Measurements from ENCODE around the gene MFAP5.
"Not testable (repeated sequence)": the region's sequence is repeated elsewhere in the genome, so short reads cannot be mapped to it uniquely, and the experiment has no call there.

MFAP5 gene

DNA sequence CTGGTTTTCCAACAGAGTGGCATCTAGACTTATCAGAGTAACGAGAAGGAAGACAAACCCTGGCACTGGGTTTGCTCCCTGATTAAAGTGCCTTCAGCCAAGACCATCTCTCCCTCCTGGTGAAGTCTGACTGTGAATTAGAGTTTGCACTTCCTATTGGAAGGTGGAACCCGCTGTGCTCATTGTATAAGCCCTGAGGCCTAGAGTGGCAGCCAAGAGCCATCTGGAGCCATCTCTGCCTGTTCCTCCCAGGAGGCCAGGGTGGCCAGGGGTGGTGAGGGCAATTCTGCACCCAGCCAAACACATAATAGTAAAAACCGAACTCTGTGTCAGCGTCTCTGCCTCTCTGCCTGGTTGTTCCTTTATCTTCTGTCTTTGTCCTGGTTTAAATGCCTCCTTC is 25.0 kb downstream of the MFAP5 start:
- no peak for DNase-seq (ENCODE audit: insufficient read length, low spot score)
- no peak for TF ChIP-seq TAF1 (IDR thresholded peaks at IDR 0.05; ENCODE audit: low read depth, low read length)
- TF ChIP-seq POU2F2 (IDR thresholded peaks at IDR 0.05; ENCODE audit: low read depth, low read length) = no peak
- no peak for TF ChIP-seq POLR2A (IDR thresholded peaks at IDR 0.05; ENCODE audit: low read depth, low read length)
- TF ChIP-seq SPI1 (IDR thresholded peaks at IDR 0.05; ENCODE audit: low read depth, low read length) = no peak
- FAIRE-seq = peak; percentile 75

- FAIRE-seq (no peak), DNase-seq (ENCODE audit: insufficient read length, low spot score) (no peak)
- TF ChIP-seq POLR2AphosphoS5 (IDR thresholded peaks at IDR 0.05; ENCODE audit: low read depth, low read length) (no peak), PAX5 (IDR thresholded peaks at IDR 0.05; ENCODE audit: insufficient read depth, low read length, severe bottlenecking) (no peak), SPI1 (IDR thresholded peaks at IDR 0.05; ENCODE audit: low read depth, low read length) (no peak), POLR2A (IDR thresholded peaks at IDR 0.05; ENCODE audit: low read depth, low read length) (no peak), TAF1 (IDR thresholded peaks at IDR 0.05; ENCODE audit: low read depth, low read length) (no peak), POU2F2 (IDR thresholded peaks at IDR 0.05; ENCODE audit: low read depth, low read length) (no peak)
These were observed 25.4 kb downstream of the MFAP5 start for GRCh38 chr12:8637244-8637643.

DNA sequence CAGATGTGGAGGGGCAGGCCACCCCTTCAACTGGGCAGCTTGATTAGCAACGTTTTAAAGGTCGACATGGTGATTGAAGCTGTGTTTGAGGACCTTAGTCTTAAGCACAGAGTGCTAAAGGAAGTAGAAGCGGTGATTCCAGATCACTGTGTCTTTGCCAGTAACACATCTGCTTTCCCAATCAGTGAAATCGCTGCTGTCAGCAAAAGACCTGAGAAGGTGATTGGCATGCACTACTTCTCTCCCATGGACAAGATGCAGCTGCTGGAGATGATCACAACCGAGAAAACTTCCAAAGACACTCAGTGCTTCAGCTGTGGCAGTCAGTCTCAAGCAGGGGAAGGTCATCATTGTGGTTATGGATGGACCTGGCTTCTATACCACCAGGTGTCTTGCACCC is 26.0 kb downstream of the MFAP5 start:
- TF ChIP-seq SPI1 (IDR thresholded peaks at IDR 0.05; ENCODE audit: low read depth, low read length) (no peak), POLR2A (IDR thresholded peaks at IDR 0.05; ENCODE audit: low read depth, low read length) (no peak), PAX5 (IDR thresholded peaks at IDR 0.05; ENCODE audit: insufficient read depth, low read length, severe bottlenecking) (no peak), POU2F2 (IDR thresholded peaks at IDR 0.05; ENCODE audit: low read depth, low read length) (no peak), TAF1 (IDR thresholded peaks at IDR 0.05; ENCODE audit: low read depth, low read length) (no peak), POLR2AphosphoS5 (IDR thresholded peaks at IDR 0.05; ENCODE audit: low read depth, low read length) (no peak)
- DNase-seq (ENCODE audit: insufficient read length, low spot score) (no peak), FAIRE-seq (no peak)

DNA sequence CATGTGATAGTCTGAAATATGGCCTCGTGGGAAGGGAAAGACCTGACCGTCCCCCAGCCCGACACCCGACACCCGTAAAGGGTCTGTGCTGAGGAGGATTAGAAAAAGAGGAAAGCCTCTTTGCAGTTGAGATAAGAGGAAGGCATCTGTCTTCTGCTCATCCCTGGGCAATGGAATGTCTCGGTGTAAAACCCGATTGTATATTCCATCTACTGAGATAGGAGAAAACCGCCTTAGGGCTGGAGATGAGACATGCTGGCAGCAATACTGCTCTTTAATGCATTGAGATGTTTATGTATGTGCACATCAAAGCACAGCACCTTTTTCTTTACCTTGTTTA is 26.6 kb downstream of the MFAP5 start:
- DNase-seq (ENCODE audit: insufficient read length, low spot score); FAIRE-seq: not testable (repeated sequence)

DNA sequence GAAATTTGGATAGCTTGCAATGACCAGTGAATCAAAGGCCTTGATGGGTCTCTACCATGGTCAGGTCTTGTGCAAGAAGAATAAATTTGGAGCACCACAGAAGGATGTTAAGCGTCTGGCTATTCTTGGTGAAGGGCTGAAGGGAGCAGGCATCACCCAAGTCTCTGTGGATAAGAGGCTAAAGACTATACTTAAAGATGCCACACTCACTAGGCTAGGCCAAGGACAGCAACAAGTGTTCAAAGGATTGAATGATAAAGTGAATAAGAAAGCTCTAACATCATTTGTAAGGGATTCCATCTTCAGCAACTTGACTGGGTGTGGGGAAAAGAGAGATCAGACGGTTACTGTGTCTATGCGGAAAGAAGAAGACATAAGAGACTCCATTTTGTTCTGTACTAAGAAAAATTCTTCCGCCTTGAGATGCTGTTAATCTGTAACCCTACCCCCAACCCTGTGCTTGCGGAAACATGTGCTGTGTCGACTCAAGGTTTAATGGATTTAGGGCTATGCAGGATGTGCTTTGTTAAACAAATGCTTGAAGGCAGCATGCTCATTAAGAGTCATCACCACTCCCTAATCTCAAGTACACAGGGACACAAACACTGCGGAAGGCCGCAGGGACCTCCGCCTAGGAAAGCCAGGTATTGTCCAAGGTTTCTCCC is 27.2 kb downstream of the MFAP5 start:
- DNase-seq (ENCODE audit: insufficient read length, low spot score); FAIRE-seq: not testable (repeated sequence)

DNA sequence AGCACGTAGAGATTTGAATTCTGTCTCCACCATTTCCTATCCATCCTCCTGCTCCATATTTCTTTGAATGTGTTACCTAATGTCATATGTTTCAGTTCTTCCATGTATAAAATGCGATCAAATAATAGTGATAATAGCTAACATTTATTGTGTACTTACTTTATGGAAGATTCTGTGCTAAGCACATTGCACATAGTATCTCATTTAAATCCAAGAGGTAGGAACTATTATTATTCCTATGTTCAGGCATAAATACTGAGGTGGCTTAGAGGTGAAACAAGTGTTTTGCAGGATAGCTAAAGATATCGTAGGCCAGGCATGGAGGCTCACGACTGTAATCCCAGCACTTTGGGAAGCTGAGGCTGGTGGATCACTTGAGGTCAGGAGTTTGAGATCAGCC is 32.5 kb downstream of the MFAP5 start:
- FAIRE-seq (peak; percentile 41), DNase-seq (ENCODE audit: insufficient read length, low spot score) (no peak)
- TF ChIP-seq PAX5 (IDR thresholded peaks at IDR 0.05; ENCODE audit: insufficient read depth, low read length, severe bottlenecking) = no peak
- TF ChIP-seq POU2F2 (IDR thresholded peaks at IDR 0.05; ENCODE audit: low read depth, low read length) = no peak
- no peak for TF ChIP-seq TAF1 (IDR thresholded peaks at IDR 0.05; ENCODE audit: low read depth, low read length)
- TF ChIP-seq POLR2AphosphoS5 (IDR thresholded peaks at IDR 0.05; ENCODE audit: low read depth, low read length) = no peak
- no peak for TF ChIP-seq SPI1 (IDR thresholded peaks at IDR 0.05; ENCODE audit: low read depth, low read length)
- no peak for TF ChIP-seq POLR2A (IDR thresholded peaks at IDR 0.05; ENCODE audit: low read depth, low read length)

DNA sequence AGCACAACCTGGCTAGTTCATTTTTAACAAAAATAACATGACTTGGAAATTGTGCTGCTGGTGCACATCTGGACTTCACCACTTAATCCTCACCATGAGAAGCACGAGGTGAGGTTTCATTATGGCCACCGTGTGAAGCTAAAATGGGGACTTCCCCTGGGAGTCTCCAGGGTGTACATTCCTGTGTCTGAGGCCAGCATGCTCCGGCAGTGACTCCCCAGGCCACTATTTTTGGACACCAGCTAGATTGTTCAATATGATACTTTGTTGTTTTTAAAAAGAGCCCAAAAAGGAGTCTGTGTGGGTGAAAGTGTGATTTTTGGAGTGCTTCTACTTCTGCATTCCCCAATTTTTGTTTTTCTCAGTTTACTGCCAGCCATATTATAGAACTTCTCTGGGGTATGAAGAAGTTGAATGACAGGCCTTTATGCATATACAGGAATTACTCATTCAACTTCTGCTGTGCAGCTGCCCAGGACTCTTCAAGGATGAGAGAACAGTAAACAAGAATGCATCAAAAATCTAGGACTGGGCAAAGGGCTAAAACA is 33.1 kb downstream of the MFAP5 start:
- FAIRE-seq (peak; percentile 84), DNase-seq (ENCODE audit: insufficient read length, low spot score) (peak; percentile 40)
- TF ChIP-seq SPI1 (IDR thresholded peaks at IDR 0.05; ENCODE audit: low read depth, low read length) (peak; percentile 72), POU2F2 (IDR thresholded peaks at IDR 0.05; ENCODE audit: low read depth, low read length) (peak; percentile 74), POLR2AphosphoS5 (IDR thresholded peaks at IDR 0.05; ENCODE audit: low read depth, low read length) (peak; percentile 44; the same call in 1 of the 2 replicates), PAX5 (IDR thresholded peaks at IDR 0.05; ENCODE audit: insufficient read depth, low read length, severe bottlenecking) (no peak), TAF1 (IDR thresholded peaks at IDR 0.05; ENCODE audit: low read depth, low read length) (no peak), POLR2A (IDR thresholded peaks at IDR 0.05; ENCODE audit: low read depth, low read length) (no peak)

GRCh38 chr12:8628731-8629130 is 33.9 kb downstream of the MFAP5 start:
- TF ChIP-seq SPI1 (IDR thresholded peaks at IDR 0.05; ENCODE audit: low read depth, low read length) (no peak), POU2F2 (IDR thresholded peaks at IDR 0.05; ENCODE audit: low read depth, low read length) (no peak), POLR2A (IDR thresholded peaks at IDR 0.05; ENCODE audit: low read depth, low read length) (no peak), POLR2AphosphoS5 (IDR thresholded peaks at IDR 0.05; ENCODE audit: low read depth, low read length) (no peak), TAF1 (IDR thresholded peaks at IDR 0.05; ENCODE audit: low read depth, low read length) (no peak), PAX5 (IDR thresholded peaks at IDR 0.05; ENCODE audit: insufficient read depth, low read length, severe bottlenecking) (no peak)
- FAIRE-seq (no peak), DNase-seq (ENCODE audit: insufficient read length, low spot score) (no peak)

- not testable (repeated sequence) for DNase-seq (ENCODE audit: insufficient read length, low spot score); FAIRE-seq
These were observed 37.9 kb downstream of the MFAP5 start for GRCh38 chr12:8624750-8625149.

GRCh38 chr12:8622646-8623045 is 40.0 kb downstream of the MFAP5 start:
- TF ChIP-seq POLR2AphosphoS5 (IDR thresholded peaks at IDR 0.05; ENCODE audit: low read depth, low read length) = no peak
- TF ChIP-seq TAF1 (IDR thresholded peaks at IDR 0.05; ENCODE audit: low read depth, low read length) = no peak
- DNase-seq (ENCODE audit: insufficient read length, low spot score) (no peak), FAIRE-seq (no peak)

- TF ChIP-seq PAX5 (IDR thresholded peaks at IDR 0.05; ENCODE audit: insufficient read depth, low read length, severe bottlenecking) (no peak), SPI1 (IDR thresholded peaks at IDR 0.05; ENCODE audit: low read depth, low read length) (no peak)
- FAIRE-seq (no peak), DNase-seq (ENCODE audit: insufficient read length, low spot score) (no peak)
These were observed 47.4 kb downstream of the MFAP5 start for GRCh38 chr12:8615206-8615605.

DNA sequence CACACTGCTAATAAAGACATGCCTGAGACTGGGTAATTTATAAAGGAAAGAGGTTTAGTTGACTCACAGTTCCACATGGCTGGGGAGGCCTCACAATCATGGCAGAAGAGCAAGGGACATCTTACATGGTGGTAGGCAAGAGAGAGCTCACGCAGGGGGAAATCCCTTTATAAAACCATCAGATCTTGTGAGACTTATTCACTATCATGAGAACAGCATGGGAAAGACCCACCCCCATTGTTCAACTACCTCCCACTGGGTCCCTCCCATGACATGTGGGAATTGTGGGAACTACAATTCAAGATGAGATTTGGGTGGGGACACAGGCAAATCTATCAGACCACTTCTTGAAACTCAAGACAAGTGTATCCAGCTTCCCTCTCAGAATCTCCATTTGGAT is 48.7 kb downstream of the MFAP5 start:
- not testable (repeated sequence) for FAIRE-seq; DNase-seq (ENCODE audit: insufficient read length, low spot score)

All from GM12891 (cell line).